HG03442 (cell line): Measurements from ENCODE around the gene FAM118B.
"Not testable (repeated sequence)": the region's sequence is repeated elsewhere in the genome, so short reads cannot be mapped to it uniquely, and the experiment has no call there.

Experiments used
- ATAC-seq: cut with Tn5 transposase; IDR thresholded peaks from one replicate; pipeline ENCODE4 v1.9.1; 2021; ENCODE audit warnings: mild to moderate bottlenecking, moderate library complexity; ENCODE audit not compliant: unreplicated experiment

FAM118B gene

DNA sequence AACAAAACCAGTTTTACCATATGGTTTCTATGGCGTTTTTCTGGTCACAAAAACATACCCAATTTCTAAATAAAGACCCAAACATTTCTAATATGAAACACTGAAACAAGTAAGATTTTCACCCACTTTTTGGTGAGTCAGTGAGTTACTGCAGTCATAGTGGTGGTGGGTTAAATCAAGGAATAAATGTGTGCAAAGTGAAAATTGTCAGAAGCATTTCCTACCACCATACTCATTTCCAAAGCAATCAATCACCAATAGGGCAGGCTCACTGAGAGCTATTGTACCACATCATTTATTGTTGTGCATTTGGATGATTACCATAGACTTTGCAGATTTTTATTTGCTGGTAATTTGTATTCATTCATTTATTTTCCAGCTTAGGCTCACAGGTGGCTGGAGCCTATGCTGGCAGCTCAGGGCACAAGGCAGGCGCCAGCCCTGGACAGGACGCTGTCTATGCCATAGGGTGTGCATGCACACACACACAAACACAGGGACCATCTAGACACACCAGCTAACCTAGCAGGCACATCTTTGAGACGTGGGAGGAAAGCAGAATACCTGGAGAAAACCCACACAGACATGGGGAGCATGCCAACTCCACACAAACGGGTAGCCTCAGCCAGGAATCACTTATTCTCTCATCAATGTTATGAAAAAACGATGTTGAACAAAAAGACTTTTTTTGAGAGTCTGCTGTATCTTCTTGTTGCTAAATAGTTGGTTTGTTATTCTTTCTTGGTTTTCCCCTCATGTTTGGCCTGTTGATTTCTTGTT is 5.1 kb downstream of the FAM118B start:
- ATAC-seq = no peak

DNA sequence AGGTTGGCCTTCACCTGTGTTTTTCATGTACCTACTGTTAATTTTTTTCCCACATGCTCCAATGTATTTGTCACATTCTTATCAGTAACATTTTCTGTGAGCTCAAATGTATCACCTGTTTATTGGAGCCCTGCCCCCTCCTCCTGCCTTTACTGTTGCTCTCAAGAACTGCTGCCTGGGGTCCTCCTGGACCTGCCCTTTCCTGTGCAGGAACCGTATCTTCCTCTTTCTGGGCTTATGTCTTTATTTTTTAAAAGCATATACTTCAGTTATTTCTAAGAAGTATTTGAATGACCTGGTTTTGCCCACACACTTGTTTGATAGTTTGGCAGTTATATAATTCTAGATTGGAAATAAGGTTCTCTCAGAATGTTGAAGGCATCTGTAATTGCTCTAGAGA is 5.9 kb downstream of the FAM118B start:
- no peak for ATAC-seq

DNA sequence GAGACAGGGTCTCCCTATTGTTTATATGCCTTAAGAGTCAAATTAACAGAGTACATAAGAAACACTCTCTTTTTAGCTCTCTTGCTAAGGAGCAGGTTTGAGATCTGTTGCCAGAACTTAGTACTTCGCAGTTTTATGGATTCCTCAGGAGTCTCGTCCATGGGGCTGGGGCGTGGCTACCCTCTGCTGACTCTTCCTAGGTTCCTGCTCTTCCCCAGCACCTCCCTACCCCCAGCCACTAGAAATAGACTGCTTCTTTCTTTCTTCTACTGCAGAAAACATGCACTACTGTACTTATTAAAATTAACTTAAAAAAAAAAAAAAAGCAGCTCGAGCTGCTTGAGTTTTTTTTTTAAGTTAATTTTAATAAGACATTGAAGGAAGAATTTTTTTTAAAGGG is 8.0 kb downstream of the FAM118B start:
- ATAC-seq = no peak

DNA sequence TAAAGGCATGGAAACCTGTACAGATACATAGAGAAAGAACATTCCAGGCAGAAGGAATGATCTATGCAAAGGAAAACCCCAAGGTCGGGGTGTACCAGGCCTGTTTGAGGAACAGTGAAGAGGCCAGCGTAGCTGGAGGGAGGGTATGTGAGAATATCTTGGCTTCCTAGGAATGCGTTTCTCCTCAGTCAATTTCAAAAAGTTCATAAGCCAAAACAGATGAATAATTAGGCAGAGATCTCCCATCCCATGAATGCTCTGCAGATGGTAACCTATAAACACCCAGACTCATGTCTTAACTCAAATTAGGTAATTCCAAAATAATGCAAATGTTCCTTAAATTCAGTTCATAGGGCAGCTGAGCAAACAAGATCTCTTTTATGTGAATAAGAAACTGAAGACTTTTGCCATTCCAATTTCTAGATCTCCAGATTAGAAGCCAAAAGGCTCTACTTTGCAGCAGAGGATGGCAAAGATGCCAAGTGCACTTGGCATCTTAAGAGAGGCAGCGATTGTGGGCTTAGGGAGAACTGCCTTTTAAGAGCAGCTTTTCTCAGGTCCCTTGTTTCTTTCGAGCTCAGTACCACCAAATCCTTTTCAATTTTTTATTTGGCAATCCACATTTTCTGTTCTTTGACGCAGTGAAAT is 13.2 kb downstream of the FAM118B start:
- no peak for ATAC-seq

- no peak for ATAC-seq
Observed at GRCh38 chr11:126225295-126225665, 13.7 kb downstream of the FAM118B start.

- no peak for ATAC-seq
Observed at GRCh38 chr11:126226334-126227084, 14.9 kb downstream of the FAM118B start.

DNA sequence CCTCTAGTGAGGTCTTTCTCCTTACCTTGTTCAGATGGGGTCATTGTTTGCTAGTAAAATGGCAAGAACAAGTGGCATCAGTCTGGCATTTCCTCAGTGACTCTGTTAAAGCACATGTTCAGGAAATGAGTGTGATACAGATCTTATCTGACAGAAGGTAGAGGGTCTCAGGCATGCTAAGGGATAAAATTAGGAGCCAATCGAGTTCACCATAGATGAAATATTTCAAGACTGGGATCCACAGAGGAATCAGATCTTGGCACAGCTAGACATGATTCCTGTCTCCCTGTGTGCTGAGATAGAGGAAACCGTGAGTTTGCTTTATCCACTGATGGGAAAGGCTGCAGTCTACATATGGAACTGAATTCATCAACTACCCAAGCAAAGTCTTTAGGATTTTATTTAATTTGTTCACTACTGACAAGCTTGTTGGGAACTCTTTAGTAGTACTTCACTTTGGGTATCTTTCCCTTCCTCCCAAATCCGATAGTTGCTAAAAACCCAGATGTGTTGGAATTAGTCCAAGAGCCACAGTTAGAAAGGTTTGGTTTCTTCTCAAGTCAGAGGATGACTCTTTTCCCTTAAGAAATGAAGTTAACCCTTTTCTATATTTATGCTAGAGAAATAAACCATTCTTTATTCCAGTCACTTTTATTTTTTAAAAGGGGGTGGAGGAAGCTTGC is 18.4 kb downstream of the FAM118B start:
- ATAC-seq = no peak

DNA sequence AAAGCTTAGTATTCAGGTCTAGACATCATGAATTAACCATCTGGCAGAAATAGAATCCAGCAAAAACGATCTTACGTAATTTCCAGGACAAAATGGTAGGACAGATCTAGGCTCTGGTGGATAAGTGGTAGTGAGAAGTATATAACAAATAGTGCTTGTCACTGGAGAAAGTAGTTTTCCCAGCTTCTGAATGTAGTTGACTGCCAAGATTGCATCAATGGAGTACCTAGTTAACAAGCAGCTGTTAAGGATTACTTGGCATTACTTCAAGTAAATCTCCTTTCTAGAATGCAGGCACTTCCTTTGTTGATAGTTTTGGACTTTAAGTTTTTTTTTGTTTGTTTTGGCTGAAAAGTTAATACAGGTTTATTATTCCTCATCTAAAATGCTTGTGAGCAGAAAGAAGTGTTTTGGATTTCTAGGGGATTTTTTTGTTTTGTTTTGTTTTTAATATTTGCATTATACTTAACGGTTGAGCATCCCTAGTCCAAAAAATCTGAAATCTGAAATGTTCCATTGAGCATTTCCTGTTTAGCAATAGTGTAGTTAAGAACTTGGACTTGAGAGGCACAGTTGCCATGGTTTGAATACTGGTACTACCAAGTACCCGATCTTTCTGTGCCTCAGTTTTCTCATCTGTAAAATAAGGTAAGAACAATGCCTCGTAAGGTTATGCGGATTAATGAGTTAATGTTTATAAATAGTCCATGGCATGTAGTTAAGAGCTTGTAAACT is 20.3 kb downstream of the FAM118B start:
- no peak for ATAC-seq

- ATAC-seq = no peak
Observed at GRCh38 chr11:126232683-126233082, 21.1 kb downstream of the FAM118B start.

- ATAC-seq = no peak
Observed at GRCh38 chr11:126233391-126233790, 21.8 kb downstream of the FAM118B start.

- ATAC-seq = no peak
Observed at GRCh38 chr11:126246636-126247035, 35.1 kb downstream of the FAM118B start.

DNA sequence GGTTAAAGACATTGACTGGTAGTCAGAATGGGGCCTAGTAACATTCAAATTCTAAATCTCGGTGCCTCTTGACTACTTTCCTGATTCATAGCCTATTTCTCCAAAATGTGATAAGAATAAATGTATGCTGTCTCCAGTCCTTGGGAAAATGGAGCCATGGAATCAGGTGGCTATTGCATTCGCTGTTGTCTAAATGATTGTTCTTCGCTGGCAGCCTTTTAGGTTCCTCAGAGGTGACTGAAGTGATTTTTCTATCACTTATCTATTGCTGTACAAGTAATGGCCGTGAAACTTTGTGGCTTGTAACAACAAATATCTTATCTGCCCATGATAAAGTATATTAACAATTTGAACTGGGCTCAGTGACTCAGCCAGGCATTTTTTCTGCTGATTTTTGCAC is 41.7 kb downstream of the FAM118B start:
- ATAC-seq = no peak

- no peak for ATAC-seq
Observed at GRCh38 chr11:126254819-126255218, 43.2 kb downstream of the FAM118B start.

DNA sequence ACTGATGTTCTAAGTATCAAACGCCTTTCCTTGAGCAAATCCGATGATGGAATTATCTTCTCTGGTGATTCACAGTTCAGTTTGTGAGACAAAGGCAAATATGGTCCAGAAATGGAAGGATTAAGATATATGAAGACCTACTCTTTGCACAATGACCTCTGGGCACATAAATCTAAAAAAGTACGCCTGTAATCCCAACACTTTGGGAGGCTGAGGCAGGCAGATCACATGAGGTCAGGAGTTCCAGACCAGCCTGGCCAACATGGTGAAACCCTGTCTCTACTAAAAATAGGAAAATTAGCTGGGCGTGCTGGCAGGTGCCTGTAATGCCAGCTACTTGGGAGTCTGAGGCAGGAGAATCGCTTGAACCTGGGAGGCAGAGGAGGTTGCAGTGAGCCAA is 43.9 kb downstream of the FAM118B start:
- not testable (repeated sequence) for ATAC-seq

GRCh38 chr11:126256216-126256615 is 44.6 kb downstream of the FAM118B start:
- ATAC-seq = no peak

- ATAC-seq = no peak
Observed at GRCh38 chr11:126257144-126257543, 45.6 kb downstream of the FAM118B start.

GRCh38 chr11:126257764-126258163 is 46.2 kb downstream of the FAM118B start:
- no peak for ATAC-seq

DNA sequence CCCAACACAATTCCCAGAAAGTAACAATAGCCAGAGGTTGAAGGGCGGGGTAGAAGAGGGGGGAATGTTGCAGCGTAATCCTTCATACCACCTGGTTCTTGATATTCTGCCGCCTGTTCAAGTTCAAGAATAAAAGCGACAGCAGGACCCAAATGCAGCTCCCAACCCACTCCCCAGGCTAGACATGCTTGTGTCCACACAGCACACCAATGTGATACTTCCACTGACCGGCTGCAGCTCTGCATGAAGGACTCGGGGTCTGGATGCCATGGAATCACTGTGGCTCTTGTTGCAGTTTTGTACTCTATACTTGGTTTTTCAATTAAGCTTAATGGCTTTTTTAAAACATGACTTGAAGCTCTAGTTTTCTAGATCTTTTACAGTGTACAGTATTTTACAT is 50.6 kb downstream of the FAM118B start:
- ATAC-seq = no peak

- ATAC-seq = no peak
Observed at GRCh38 chr11:126263489-126263888, 51.9 kb downstream of the FAM118B start.

GRCh38 chr11:126265811-126266210 is 54.2 kb downstream of the FAM118B start:
- ATAC-seq = no peak

DNA sequence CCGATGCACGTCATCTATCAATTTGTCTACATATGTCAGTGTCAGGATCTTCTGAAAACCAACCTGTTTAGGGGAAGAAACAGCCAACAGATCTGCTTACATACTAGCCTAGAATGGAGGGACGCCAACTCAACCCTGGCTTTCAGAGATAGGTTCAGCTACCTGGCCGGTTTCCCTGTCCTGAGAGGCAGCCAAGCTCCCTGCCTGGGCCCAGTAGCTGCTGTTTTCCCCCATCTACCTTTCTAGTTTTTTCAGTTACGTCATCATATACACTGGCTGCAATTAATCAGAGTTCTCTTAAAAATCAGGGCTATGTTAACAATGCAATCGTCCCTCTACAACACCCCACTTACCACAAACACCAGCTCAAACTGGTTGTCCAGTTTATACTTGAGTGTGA is 56.1 kb downstream of the FAM118B start:
- ATAC-seq = no peak
